DND-41 (cell line): Measurements from ENCODE around the gene OPCML.

Experiments
- ATAC-seq: fragments of 200-7000 bp; cut with Tn5 transposase; 3 replicates; pipeline ENCODE4 v1.9.1; 2021; ENCODE audit warnings: low read depth; ENCODE audit not compliant: insufficient read depth
- DNase-seq: peaks from one replicate; pipeline ENCODE4 v3.0.0-alpha.2; 2020
- H2AFZ ChIP-seq: 2 replicates; pipeline ENCODE4 v1.6.0; 2012; ENCODE audit warnings: low read depth, low read length
- H3K27ac ChIP-seq: 2 replicates; pipeline ENCODE4 v1.5.1; 2012; ENCODE audit warnings: low read length, inconsistent platforms
- H3K27me3 ChIP-seq: fragments of 200-600 bp; sonication (generic); 2 replicates; pipeline ENCODE4 v1.6.0; 2012; ENCODE audit warnings: low read length, mild to moderate bottlenecking, inconsistent platforms; ENCODE audit not compliant: insufficient read depth, poor library complexity
- H3K36me3 ChIP-seq: 2 replicates; pipeline ENCODE4 v1.5.1; 2012; ENCODE audit warnings: low read length, inconsistent platforms; ENCODE audit not compliant: insufficient read depth
- H3K4me1 ChIP-seq: 2 replicates; pipeline ENCODE4 v1.5.1; 2012; ENCODE audit warnings: mild to moderate bottlenecking, low read length; ENCODE audit not compliant: insufficient read depth
- H3K4me2 ChIP-seq: 2 replicates; pipeline ENCODE4 v1.6.0; 2012; ENCODE audit warnings: mild to moderate bottlenecking, moderate library complexity, low read length, inconsistent platforms; ENCODE audit not compliant: insufficient read depth
- H3K4me3 ChIP-seq, 2 experiments: fragments of 200-600 bp in 1 of 2; shearing (Covaris generic) in 1 of 2; 2 replicates each; pipeline ENCODE4 v1.5.1; 2012 to 2016; ENCODE audit warnings: inconsistent platforms in 2 of 2, low read length in 2 of 2, mild to moderate bottlenecking in 2 of 2, low read depth in 1 of 2, moderate library complexity in 1 of 2
- H3K79me2 ChIP-seq: 2 replicates; pipeline ENCODE4 v1.6.0; 2012; ENCODE audit warnings: low read length, inconsistent platforms; ENCODE audit not compliant: insufficient read depth
- H3K9ac ChIP-seq: 2 replicates; pipeline ENCODE4 v1.6.0; 2012; ENCODE audit warnings: low read depth, mild to moderate bottlenecking, inconsistent platforms, low read length, moderate library complexity
- H3K9me3 ChIP-seq: 2 replicates; pipeline ENCODE4 v1.5.1; 2012; ENCODE audit warnings: low read length, moderate library complexity, mild to moderate bottlenecking, inconsistent platforms; ENCODE audit not compliant: insufficient read depth, severe bottlenecking
- H4K20me1 ChIP-seq: 2 replicates; pipeline ENCODE4 v1.6.0; 2012; ENCODE audit warnings: low read length; ENCODE audit not compliant: insufficient read depth
- CTCF ChIP-seq: IDR thresholded peaks from 2 replicates; pipeline ENCODE4 v1.5.1; 2012; ENCODE audit warnings: borderline replicate concordance, low read length, moderate library complexity, mild to moderate bottlenecking; ENCODE audit not compliant: poor library complexity, severe bottlenecking; ENCODE audit errors: extremely low read depth
- EZH2 ChIP-seq: IDR thresholded peaks from 3 replicates; pipeline ENCODE4 v1.6.1; 2012; ENCODE audit warnings: borderline replicate concordance, low read depth, mild to moderate bottlenecking, moderate library complexity, low read length, inconsistent platforms; ENCODE audit not compliant: severe bottlenecking

Gene OPCML

GRCh38 chr11:133476570-133477250 lies 55.6 kb downstream of the OPCML start:
- DNase-seq (no peak), ATAC-seq (no peak)
- Histone ChIP-seq H4K20me1 (0 out of 2 replicates have a peak, but pooled peaks cover 3% of the 10 kb centered on the region), H3K9ac (no peak overlapping the region), H3K4me3 (no peak overlapping the region), H3K27ac (no peak overlapping the region), H3K27me3 (no peaks in the 10 kb centered on the region), H3K9me3 (no peaks in the 10 kb centered on the region), H3K36me3 (no peaks in the 10 kb centered on the region), H3K4me2 (no peak overlapping the region), H2AFZ (no peak overlapping the region), H3K4me1 (no peaks in the 10 kb centered on the region), H3K79me2 (no peaks in the 10 kb centered on the region)
- TF ChIP-seq CTCF (no peak), EZH2 (no peak)

- H4K20me1 ChIP-seq = 0 out of 2 replicates have a peak, but pooled peaks cover 3% of the 10 kb centered on the region
- no peak overlapping the region for H3K4me2 ChIP-seq
- H3K27ac ChIP-seq = no peak overlapping the region
- H3K9ac ChIP-seq = no peak overlapping the region
- ATAC-seq (no peak), DNase-seq (no peak)
- peaks cover 3% of the 10 kb centered on the region for H3K27me3 ChIP-seq
- TF ChIP-seq EZH2 (no peak), CTCF (no peak)
- no peak overlapping the region for H2AFZ ChIP-seq
- H3K9me3 ChIP-seq = no peaks in the 10 kb centered on the region
- H3K4me1 ChIP-seq = no peaks in the 10 kb centered on the region
- no peak overlapping the region for H3K4me3 ChIP-seq
- no peaks in the 10 kb centered on the region for H3K79me2 ChIP-seq
- H3K36me3 ChIP-seq = no peaks in the 10 kb centered on the region
Measured at GRCh38 chr11:133474461-133474860, 57.8 kb downstream of the OPCML start.

- no peaks in the 10 kb centered on the region for H3K36me3 ChIP-seq
- no peaks in the 10 kb centered on the region for H4K20me1 ChIP-seq
- no peaks in the 10 kb centered on the region for H3K9me3 ChIP-seq
- no peak for ATAC-seq
- no peaks in the 10 kb centered on the region for H3K79me2 ChIP-seq
- no peak overlapping the region for H3K4me3 ChIP-seq
- no peak overlapping the region for H3K27ac ChIP-seq
- H3K27me3 ChIP-seq = peaks cover 7% of the 10 kb centered on the region
- no peak overlapping the region for H3K9ac ChIP-seq
- H3K4me2 ChIP-seq = no peak overlapping the region
- no peak for DNase-seq
- no peak overlapping the region for H2AFZ ChIP-seq
- TF ChIP-seq EZH2 (no peak), CTCF (no peak)
- H3K4me1 ChIP-seq = no peaks in the 10 kb centered on the region
Measured at GRCh38 chr11:133467686-133468085, 64.6 kb downstream of the OPCML start.
